Kidney epithelial cell (primary cell): ENCODE measurements around the gene HSPA4. TPM values are rescaled to one million over a fixed set of nuclear protein-coding genes. Genes with fewer than 3 reads are reported as not detected.
A peak's percentile ranks its signal among the peaks of the same experiment; 100 is the strongest.

Source experiments
- DNase-seq: peaks from one replicate; pipeline ENCODE4 v3.0.0-alpha.2; 2010; ENCODE audit warnings: low read depth
- H3K27me3 ChIP-seq: 2 replicates; pipeline ENCODE4 v1.6.0; 2011; ENCODE audit warnings: low read length; ENCODE audit not compliant: control insufficient read depth, insufficient read depth
- H3K36me3 ChIP-seq: 2 replicates; pipeline ENCODE4 v1.5.1; 2011; ENCODE audit warnings: low read length; ENCODE audit not compliant: control insufficient read depth, insufficient read depth
- H3K4me3 ChIP-seq: 2 replicates; pipeline ENCODE4 v1.5.1; 2011; ENCODE audit warnings: low read depth, mild to moderate bottlenecking, control low read depth, low read length
- total RNA-seq: library from RNA; depleted of rRNA; stranded (reverse); fragments of >200 nt; gene quantifications from 2 replicates; pipeline ENCODE4 v1.2.3, GENCODE V29; 2015
- TF ChIP-seq, protein P1 (sequence below): IDR thresholded peaks from 2 replicates; pipeline ENCODE4 v1.5.1; 2011; ENCODE audit warnings: mild to moderate bottlenecking, moderate library complexity, low read length, control low read depth, inconsistent platforms; ENCODE audit not compliant: insufficient read depth, poor library complexity, severe bottlenecking

Gene HSPA4
- total RNA-seq, 1 donor from 2014 or later = 95.9 TPM

DNA sequence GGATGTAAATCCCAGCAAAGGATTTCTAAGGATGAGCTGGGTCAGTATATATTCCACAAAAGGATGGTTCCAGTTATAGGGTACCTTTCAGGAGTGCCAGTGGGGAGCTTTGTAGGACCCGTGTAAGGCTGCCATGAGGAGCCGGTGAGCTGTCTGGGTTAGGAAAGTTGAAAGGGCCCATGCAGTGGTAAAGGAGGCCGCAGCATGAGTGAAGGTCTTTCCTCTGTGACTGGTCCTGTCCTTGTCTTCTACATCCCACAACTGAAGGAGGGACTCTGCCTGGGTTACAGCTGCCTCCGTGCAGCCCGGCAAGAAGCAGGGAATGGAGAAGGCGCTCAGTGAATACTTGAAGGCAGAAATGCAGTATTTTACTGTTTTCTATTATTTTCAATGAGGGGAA, 58.9 kb downstream of the HSPA4 start:
- DNase-seq = no peak
- Histone ChIP-seq H3K27me3 (no peaks in the 10 kb centered on the region), H3K4me3 (no peak overlapping the region), H3K36me3 (peaks cover 1% of the 10 kb centered on the region)
- TF ChIP-seq, protein P1, sequence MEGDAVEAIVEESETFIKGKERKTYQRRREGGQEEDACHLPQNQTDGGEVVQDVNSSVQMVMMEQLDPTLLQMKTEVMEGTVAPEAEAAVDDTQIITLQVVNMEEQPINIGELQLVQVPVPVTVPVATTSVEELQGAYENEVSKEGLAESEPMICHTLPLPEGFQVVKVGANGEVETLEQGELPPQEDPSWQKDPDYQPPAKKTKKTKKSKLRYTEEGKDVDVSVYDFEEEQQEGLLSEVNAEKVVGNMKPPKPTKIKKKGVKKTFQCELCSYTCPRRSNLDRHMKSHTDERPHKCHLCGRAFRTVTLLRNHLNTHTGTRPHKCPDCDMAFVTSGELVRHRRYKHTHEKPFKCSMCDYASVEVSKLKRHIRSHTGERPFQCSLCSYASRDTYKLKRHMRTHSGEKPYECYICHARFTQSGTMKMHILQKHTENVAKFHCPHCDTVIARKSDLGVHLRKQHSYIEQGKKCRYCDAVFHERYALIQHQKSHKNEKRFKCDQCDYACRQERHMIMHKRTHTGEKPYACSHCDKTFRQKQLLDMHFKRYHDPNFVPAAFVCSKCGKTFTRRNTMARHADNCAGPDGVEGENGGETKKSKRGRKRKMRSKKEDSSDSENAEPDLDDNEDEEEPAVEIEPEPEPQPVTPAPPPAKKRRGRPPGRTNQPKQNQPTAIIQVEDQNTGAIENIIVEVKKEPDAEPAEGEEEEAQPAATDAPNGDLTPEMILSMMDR = no peak

DNA sequence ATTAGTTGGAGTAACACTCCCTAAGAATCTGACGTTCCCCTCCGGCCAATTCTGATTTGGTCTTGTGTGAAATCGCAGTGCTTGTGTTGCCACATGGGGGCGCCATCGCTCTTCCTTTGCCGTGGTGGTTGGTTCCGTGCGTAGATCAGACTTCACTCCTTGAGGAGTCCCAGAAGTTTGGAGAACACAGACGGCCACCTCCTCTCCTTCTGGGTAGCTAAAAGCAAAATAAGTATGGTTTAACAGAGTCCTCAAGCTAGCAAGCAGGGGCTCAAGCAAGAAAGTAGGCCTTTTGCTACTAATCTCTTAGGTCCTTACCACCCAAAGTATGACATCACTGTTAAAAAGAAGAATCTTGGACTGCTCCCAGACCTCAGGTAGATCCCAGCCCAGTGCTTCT, 59.5 kb downstream of the HSPA4 start:
- DNase-seq = peak; percentile 45
- TF ChIP-seq, protein P1 = peak; percentile 90
- Histone ChIP-seq H3K27me3 (no peaks in the 10 kb centered on the region), H3K4me3 (no peak overlapping the region), H3K36me3 (peaks cover 1% of the 10 kb centered on the region)

DNA sequence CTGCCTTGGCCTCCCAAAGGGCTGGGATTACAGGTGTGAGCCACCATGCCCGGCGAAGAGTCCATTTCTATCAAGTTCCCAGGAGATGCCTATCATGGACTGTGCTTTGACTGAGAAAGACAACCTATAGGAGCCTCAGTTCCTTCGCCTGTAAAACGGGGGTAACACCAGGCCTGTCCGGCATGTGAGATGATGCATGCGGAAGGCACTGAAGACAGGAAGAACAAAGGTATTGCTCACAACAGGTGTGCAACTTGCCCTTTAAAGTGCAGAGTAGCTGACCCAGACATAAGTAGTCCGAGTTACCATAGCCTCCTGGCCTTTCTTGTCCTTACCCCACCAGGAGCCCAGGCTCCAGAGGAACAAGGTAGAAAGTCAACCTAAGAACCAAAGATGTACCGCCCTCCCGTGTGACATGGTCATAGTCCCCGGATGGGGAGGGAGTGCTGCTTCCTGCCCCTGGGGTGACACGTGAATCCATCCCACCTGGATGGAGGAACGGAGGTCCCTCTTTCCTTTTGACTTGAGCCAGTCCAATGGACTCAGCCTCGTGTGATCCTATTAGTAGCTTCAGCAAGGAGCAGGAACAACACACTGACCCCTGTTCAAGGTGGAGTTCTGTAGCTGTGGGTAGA, 60.3 kb downstream of the HSPA4 start:
- Histone ChIP-seq H3K4me3 (no peak overlapping the region), H3K27me3 (no peaks in the 10 kb centered on the region), H3K36me3 (no peaks in the 10 kb centered on the region)
- TF ChIP-seq, protein P1 = no peak
- DNase-seq = no peak

DNA sequence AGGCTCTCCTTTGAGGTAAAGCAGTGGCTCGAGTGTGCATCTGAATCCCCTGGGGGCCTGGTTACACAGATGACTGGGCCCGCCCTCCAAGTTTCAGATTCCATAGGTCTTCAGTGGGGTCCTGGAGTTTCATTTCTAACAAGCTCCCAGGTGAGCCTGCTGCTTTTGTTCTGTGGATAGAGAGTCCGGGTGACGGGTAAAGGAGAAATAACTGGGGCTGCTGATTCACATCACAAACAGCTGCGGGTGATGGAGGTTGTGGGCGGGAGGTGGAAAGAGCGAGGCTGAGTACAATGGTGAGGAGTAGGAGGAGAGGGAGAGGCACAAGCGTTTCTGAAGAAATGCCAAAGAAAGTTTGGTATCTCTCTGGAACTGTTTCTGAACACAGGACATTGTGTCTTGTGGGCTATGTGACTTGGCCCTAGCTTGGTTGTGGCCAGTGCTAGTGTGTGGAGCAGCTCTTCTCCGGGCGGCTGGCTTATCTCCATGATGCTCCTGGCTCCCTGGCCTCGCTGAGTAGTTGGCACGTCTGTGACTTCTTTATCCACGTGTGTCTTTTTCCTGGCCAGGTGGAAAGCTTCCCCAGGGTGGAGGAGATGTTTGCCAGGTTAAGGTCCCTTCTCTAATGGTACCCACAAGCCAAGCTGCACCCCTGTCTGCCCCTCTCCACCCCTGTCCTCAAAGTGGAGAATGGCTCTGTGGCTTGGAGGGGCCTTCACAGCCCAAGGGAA, 61.7 kb downstream of the HSPA4 start:
- TF ChIP-seq, protein P1 = no peak
- Histone ChIP-seq H3K4me3 (no peak overlapping the region), H3K27me3 (no peaks in the 10 kb centered on the region), H3K36me3 (no peaks in the 10 kb centered on the region)
- DNase-seq = peak; percentile 34

DNA sequence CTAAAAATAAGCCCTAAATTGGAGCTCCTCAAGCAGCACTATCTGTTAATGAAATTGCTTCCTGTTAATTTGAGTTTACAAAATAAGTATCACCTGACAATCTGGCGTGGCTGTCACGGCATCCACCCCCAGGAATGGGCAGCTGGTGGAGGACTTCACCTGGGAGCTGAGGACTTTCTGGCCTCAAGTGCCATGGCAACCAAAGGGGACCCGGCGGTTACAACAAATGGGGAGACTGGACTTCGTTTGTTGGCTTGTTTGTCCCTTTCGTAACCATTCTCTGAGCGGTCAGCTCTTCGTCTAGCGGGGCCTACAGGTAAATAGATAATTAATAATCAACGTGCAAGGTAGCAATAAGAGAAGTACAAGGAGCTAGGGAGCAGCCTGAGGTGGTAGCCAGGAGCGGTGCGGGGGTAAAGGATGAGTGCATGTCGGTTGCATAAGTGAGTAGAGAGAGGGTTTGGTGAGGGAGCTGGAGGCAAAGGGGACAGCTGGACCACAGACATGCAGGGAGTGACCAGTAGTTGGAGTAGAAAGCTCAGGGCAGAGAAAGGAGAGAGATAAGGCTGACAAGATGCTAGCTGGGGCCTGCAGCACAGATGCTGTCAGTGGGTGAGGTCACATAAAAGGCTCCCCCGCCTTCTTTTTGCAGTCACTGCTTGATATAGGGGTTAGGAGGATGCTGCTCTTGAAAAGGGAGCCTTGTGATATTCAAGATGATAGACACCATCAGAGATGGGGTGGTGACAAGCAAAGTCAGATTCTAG, 62.5 kb downstream of the HSPA4 start:
- Histone ChIP-seq H3K27me3 (no peaks in the 10 kb centered on the region), H3K36me3 (no peaks in the 10 kb centered on the region), H3K4me3 (no peak overlapping the region)
- TF ChIP-seq, protein P1 = no peak
- no peak for DNase-seq
